ENCODE measurements around the gene PCBP2.

Gene PCBP2

DNA sequence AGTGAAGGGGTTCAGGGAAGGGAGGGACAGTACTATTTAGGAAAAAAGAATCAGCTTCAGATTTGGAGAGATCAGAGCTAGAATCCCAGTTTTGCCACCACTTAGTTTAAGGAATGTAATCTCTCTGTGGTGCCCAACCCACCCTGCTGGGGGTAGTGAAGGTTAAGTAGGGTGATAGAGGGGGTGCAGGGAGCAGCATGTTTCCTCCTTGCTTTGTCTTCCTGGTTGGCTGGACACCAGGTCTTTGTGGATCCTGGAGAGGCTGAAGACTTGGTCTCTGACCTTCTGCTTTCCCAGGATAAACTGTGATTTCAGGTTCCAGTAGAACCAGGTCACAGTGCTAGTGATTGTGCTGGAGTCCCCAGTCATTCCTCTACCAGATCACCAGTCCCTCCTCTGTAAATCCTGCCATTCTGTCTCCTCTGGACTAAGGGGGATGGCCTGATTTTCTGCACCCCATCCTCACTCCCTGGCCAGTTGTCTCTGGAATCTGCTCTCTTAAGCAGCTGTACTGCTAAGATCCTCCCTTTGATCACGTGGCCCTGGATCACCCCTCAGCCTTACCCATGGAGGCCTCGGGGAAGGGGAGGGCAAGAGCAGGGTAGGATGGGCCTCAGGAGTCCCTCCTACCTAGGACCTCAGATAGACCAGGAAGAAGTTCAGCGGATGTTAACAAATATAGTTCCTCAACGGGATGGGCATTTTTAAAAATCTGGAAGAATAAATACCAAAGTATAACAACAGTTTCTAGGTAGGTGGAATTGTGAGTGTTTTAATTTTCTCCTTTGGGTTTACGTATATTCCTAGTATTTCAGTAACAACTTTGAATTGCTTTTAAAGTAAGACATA lies 44.2 kb downstream of the PCBP2 start:
- no peak for DNase-seq

DNA sequence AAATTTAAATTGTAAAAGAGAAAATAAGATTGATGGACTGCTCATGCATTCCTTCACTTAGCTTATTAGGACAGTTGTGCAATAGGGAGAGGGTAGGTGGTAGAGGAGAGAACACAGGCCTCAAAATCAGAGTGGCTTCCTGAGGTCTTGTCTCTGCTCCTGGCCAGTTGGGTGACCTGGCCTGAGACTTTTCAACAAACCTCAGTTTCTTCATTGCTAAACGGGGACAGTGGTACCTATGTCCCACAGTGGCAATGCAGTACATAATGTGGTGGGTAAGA lies 44.8 kb downstream of the PCBP2 start:
- DNase-seq, result no peak

DNA sequence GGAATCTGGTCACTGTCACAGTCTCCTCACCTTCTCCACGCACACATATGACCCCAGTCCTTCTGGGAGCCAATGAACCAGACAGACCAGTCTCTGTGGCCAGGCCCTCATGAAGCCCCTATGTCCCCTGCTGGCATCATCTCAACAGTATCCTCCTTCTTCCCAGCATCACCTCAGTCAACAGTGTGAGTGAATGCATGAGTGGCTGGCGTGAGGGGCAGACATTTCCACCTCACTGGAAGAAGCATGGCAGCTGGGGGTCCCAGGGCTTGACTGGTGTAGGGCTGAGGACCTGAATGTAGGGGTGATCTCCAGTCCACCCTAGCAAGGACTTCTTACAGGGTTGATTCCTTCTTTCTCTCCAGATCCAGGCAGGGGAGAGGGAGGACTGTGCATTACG lies 45.6 kb downstream of the PCBP2 start:
- DNase-seq, result no peak

DNA sequence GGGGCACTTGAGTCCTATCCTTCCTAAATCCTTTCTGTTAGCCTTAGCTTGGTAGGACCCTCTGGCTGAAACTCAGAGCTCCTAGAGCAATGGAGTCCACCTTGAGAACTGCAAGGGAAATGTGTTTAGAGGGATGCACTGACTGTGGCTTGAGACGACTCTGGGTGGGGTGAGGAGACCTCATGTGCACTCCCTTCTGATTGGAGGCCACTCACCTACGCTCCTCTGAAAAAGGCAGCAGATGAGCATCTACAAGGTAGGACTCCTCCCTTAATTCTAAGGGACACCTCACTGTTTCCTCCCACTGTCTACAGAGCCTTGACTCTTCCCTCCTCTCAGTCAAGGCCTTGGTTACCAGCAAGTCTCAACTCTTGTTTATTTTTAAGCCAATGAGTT lies 46.3 kb downstream of the PCBP2 start:
- DNase-seq, result no peak

DNA sequence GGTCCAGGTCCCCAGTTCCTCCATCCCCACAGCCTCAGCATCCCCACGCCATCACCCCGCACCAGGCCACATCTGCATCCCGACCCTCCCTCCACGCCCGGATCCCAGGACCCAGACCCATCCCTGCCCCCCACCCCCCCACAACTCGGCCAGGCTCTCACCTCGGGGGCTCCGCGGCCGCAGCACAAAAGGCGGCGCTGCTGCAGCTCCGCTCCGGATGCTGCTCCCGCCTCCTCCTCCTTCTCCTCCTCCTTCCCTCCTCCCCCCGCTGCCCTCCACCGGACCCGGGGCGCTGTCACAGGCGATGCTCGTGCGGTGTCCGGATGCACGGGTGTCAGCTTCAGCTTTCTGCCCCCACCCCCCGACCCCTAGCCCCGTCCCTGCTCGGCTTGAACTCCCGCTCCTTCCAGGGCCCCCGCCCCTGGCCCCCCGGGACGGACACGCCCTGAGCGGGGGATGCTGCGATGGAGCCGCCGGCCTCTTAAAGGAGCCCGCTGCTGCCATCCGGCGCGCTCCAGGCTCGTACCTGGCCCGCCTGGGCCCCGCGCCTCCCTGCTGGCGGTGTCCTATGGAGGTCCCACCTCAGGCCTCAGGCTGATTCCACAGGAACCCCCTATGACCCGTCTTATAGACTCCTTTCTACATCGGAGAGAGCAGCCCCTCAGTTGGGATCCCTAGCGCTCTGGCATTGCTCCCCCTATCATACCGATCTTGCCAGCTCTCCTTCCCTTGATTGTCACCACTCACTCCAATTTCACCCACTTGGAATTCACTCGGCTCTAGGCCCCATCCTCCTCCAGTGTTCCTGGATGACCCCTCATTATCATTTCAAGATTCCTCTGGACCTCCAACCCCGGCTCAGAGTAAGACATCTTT lies 47.6 kb downstream of the PCBP2 start, which contains the start of gene MAP3K12:
TSS of gene MAP3K12 (minus strand) at position 193 of the 876 bp plus-strand sequence. CDS start 12,067 bp downstream, outside the sequence.
- DNase-seq, result no peak

DNA sequence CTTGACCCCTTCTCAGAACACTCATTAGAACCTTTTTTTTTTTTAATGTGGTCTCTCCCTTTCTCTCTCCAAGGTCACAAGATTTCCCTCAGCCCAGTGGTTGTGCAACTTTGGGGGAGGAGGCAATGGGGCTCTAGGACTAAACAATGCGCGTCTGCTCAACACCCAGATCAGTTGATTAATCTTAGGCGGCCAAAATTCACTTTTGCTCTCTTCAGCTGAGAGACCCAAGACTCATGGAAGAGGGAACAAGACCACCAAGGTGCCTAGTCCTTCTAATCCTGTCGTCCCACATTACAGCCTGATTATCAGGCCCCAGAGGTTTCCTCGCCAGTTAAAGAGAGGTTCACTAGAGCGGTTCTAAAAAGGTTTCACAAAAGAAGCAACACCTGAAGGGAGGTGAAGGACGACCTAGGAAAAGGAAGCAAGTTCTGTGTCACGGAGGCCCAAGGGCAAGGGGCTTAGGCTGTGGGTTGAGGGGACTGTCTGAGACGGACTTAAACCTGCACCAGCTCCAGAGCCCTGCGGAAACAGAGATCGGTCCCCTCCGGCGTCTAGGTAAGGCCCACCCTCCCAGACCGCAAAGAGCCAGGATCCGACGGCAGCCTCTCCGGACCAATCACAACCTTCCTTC lies 48.4 kb downstream of the PCBP2 start:
- DNase-seq, result no peak

DNA sequence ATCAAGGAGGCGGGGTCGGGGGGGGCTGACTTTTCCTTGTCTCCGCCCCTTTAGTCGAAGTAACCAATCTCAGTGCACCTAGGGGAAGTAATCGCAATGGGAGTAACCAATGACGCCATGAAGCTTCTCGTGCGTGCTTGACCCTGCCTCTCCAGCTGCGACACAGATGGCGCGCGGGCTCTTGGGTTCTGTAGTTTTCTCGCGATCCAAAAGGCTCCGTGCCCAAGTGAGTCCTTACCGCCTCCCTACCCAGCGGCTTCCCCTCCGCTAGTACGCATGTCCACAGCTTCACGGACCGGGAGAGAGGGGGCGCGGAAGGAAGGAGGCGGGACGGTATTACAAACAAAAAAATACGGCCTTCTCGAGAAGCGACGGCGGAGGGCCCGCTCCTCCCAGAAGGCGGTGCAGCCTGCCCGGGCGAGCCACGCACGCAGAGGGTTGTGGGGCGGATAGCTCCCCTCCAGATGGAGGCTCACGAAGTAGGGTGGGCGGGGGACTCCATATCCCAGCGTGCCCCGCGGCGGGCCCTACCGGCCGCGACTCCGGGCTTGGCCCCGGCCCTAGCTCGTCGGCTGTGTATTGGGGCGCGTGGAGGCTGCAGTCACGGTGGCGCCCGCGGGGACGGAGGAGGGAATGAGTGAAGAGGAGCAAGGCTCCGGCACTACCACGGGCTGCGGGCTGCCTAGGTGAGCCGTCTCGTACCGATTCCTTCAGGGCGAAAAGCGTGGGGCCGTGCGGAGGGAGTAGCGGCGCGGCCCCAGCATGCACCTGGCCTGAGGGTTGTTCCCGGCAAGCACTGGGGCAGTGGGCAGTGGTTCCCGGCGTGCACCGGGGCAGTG lies 49.1 kb downstream of the PCBP2 start, which contains the start of gene TARBP2:
TSS of gene TARBP2 (plus strand) at position 508 of the 839 bp plus-strand sequence. CDS start at position 634, 126 bp downstream.
- peak; percentile 99 for DNase-seq

DNA sequence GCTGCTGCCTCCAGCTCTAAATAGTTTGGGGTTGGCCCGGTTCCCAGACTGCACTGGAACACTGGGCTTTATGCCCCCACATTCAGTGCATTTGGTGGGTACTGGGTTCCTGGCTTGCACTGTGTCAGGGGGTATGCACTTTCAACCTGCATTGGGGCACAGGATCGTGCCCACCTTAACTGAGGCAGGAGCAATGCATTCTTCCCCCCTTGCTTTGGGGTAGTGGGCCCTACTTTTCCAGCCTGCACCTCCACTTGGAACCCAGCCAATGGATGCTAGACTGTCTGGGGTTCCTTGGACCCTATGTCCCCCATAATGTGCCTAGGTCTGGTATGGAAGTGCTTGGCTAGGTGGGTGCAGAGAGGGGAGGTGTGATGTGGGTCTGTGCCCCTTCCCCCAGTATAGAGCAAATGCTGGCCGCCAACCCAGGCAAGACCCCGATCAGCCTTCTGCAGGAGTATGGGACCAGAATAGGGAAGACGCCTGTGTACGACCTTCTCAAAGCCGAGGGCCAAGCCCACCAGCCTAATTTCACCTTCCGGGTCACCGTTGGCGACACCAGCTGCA lies 49.8 kb downstream of the PCBP2 start:
- DNase-seq, result no peak

DNA sequence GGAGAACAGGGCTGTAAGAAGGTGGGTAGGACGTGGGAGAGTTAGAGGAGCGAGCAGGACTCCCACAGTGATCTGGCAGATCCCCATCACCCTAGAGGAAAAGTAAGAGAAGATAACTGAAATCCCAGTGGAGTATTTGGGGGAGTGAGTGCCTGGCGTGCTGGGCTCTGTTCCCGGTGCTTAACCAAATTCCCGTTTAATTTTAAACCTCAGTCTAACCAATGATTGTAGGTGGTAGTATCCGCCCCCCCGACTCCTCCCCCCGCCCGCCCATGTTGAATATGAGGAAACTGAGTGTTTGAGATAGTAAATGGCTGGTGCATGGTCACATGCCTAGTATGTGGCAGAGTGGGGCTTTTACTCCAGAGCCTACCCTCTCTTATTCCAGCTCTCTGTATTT lies 50.4 kb downstream of the PCBP2 start:
- no peak for DNase-seq

DNA sequence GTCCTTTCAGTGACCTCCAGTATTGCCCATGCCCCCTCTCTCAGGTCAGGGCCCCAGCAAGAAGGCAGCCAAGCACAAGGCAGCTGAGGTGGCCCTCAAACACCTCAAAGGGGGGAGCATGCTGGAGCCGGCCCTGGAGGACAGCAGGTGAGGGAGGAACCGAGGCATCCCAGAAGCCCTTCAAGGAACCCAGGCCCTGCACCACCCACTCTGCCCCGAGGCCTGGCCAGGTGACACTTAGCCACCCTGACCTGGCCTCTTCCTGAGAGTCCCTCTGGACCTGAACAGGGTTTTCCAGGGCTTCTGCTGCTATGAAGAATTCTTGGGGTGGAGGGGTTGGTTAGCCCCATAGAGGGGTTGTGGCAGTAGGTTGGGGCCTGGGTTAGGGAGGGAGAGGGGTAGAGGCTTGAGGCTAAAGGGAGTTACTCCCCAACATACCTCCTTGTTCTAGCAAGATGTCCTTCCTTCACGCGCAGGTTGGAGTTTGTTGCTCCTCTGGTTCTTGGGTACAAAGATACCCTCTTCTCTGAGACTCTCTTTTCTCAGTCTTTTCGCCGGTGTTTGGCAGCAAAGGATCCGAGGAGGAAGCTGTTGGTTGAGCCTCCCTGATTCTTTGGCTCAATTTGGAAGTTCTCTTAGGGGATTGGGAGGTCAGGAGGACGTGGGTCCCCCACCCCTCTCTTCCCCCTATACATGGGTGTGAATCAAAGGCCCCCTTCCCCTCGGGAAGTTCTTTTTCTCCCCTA lies 51.3 kb downstream of the PCBP2 start:
- DNase-seq, result no peak

DNA sequence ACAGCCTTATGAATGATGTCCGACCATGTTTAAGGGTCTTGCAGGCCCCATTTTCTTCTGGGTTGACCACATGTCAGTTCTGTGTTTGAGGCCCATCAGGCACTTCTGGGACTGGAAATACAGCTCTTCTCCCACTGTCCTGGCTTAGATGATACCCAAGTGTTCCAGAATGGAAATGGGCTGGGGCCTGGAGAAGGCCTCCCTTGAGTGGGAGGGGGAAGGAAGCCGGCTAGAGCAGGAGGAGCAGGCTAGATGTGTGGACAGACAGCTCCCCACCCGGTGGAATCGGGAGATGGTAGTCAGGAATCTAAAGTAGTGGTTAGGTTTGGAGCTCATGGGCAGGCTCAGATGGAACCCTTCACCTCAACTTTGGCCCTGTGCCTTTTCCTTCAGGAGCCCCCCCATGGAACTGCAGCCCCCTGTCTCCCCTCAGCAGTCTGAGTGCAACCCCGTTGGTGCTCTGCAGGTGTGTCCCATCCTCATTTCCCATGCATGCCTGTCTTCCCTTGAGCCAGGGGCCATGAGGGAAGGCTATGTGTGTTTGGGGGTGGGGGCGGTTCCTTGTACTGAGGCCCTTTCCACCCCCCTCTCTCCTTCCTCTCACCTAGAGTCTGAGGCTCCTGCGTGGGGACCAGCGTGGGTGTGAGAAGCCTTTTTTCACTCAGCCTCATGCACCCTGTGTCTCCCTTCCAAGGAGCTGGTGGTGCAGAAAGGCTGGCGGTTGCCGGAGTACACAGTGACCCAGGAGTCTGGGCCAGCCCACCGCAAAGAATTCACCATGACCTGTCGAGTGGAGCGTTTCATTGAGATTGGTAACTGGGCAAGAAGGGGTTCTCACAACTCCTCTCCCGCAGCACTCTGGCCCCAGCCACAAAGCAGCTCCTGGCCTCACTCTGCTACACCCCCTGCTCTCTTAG lies 52.4 kb downstream of the PCBP2 start:
- no peak for DNase-seq

DNA sequence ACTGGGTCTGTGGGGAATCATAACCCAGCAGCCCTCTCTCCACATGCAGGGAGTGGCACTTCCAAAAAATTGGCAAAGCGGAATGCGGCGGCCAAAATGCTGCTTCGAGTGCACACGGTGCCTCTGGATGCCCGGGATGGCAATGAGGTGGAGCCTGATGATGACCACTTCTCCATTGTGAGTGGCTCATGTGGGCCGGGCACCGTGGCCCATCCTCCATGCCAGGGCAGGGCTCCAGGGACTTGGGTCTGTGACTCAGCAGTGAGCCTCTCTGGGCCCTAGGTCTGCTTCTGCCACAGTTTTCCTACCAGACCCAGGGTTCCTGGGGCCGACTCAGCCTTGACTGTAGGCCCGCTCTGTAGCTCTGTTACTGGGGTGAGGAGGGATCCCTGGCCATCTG lies 53.2 kb downstream of the PCBP2 start:
- DNase-seq, result no peak

DNA sequence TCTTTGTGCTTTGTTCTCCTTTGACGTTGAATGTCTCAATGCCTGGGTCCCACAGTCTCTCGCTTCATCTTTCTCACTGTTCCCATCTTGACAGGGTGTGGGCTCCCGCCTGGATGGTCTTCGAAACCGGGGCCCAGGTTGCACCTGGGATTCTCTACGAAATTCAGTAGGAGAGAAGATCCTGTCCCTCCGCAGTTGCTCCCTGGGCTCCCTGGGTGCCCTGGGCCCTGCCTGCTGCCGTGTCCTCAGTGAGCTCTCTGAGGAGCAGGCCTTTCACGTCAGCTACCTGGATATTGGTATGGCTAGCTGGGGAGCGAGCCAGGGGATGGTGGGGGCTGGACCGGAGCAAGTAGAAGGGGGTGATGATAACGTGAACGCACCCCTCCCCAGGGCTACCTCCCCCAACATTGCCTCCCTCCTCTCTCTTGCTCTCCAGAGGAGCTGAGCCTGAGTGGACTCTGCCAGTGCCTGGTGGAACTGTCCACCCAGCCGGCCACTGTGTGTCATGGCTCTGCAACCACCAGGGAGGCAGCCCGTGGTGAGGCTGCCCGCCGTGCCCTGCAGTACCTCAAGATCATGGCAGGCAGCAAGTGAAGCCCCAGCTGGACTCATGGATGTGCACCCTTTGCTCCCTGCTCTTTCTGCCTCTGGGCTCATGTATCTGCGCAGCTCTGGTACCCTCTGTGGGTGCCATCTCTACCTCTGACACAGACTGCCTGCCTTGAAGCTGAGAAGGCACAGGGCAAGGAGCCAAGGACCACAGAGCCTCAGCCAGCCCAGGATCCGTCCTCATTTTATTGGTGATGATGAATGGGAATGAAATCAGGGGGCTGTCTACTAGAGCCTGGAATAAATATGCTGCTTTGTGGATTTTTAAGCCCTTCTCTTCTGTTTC lies 53.9 kb downstream of the PCBP2 start:
- DNase-seq, result no peak

DNA sequence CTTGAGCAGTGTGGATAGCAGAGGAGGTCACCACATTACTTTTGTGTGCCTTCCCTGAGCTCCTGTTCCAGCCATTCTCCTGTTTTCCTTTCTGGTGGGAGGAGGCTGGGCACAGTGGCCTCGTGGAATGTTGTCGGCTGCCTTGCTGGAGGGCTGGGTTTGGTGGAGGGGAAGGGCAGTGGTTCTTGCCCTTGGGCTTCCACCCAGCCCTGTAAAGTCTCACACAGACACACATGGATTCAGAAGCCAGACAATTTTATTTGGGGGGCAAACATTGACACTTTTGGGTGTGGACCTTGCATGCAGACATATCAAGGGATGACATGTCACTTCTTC lies 54.5 kb downstream of the PCBP2 start:
- DNase-seq, result no peak

DNA sequence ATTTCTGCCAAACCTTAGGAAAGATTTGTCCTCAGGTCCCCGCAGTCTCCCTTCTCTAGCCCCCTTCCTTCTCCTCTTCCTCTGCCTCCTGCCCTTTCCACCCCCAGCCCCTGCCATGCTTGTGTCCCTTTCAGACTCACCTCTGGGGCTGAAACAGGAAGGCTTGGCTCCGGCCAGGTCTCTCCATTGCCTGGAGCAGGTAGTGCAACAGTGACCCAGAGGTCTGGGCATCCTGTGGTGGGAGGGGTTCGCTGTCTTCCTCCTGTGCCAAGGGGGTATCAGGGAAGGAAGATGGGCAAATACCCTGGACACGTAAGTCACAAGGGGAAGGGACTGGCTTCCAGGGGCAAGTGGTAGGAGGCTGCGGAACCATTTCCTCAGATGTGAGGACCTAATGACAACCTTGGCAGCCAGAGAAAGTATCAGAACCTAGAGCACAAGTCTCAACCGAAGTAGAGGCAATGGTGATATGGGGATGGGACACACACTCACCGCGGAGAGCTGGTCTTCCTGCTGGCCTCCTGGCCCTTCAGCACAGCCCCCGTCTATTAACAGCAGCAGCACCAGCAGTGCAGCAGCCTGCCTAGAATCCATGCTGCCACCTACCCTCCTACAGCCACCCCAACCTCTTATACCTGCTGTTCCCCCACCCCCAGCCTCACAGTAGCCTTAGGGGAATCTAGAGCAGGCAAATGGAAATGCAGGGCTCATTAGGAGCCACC lies 55.1 kb downstream of the PCBP2 start, which contains the start of gene NPFF:
TSS of gene NPFF (minus strand) at position 604 of the 722 bp plus-strand sequence. CDS start at position 594, 10 bp downstream.
- no peak for DNase-seq

DNA sequence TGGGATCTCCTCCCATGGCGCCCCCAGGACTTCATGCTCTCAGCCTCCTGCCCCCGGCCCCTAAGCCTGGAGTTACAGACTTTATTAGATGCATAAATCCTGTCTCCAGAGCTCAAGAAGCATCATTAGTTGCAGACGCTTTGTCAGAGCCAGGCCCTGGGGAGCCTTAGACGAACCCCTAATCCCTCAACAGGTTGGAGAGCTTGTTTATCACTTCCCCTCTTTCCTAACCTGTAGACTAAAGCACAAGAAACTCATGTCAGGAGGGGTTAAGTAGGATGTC lies 55.6 kb downstream of the PCBP2 start:
- no peak for DNase-seq

DNA sequence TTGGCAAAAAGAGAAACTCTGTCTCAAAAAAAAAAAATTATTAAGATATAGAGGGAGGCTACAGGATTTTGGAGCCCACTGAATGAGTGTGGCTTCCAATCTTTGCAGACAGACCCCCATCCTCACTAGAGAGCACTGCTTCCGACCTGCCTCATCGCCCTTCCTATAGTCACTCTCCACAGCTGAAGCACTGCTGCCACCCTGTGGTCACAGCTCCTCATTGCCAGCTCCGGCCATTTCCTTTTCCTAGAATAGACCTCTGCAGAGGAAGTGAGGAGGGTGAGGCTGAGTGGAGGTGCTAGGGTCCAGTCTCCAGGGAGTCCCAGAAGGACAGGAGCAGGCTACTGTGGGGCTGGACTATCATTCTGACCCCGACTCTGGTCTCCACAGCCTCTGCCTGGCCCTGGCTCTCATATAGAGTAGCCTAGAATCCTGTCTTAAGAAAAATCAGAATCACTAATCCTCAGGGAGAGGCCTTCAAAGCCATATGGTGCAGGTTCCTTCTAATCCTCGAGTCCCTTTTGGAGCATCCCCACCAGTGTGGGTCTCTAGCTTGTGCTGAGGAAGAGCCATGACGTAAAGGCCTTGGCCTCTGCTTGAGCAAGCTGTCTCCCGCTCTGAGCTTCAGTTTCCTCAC lies 56.8 kb downstream of the PCBP2 start:
- peak; percentile 76 for DNase-seq

DNA sequence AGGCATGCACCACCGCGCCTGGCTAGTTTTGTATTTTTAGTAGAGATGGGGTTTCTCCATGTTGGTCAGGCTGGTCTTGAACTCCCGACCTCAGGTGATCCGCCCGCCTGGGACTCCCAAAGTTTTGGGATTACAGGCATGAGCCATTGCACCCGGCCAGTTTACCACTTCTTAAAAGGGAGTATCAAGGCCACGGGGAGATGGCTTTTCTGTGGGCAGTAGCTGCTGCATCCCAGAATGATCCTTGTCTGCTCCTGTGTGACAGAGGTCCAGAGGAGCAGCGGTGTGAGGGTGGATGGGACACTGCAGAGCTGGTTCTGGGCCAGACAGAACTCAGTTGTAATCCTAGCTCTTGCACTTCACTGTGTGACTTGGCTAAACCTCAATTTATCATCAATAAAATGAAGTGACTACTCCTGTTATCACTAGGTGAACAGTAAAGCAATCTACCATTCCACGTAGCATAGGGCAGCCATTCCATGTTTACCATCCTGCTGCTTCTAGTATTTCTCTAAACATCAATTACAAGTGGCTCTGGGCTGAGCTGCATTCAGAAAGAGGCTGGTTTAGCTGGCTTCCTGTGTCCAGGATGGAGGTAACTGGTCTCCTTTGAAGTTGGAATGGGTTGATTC lies 58.4 kb downstream of the PCBP2 start:
- no peak for DNase-seq

Measured in NCI-H2107 (cell line).